HL-60 (cell line): ENCODE measurements around the gene CELF2.

Source experiments
- CTCF ChIP-seq: IDR thresholded peaks from one replicate; pipeline ENCODE4 v1.5.1; 2011; ENCODE audit warnings: low read length, control low read depth, inconsistent platforms; ENCODE audit not compliant: insufficient read depth
- REST ChIP-seq: IDR thresholded peaks from 2 replicates; pipeline ENCODE4 v1.6.1; 2012; ENCODE audit warnings: low read depth; ENCODE audit not compliant: insufficient replicate concordance

GRCh38 chr10:11245095-11245479, 227.4 kb downstream of the CELF2 start:
- no peak for TF ChIP-seq CTCF
- TF ChIP-seq REST, result no peak
